Trophoblast cell (in vitro differentiated cells and primary cell): Measurements from ENCODE around the gene NMNAT3.
A peak's percentile ranks its signal among the peaks of the same experiment; 100 is the strongest.

ENCODE experiments used
- DNase-seq, 2 donors: peaks; one replicate each; pipeline ENCODE4 v3.0.0-alpha.2; 2016
- H2AFZ ChIP-seq: 2 replicates; pipeline ENCODE4 v1.6.1; 2013; ENCODE audit warnings: low read length, moderate library complexity, mild to moderate bottlenecking; ENCODE audit not compliant: insufficient read depth, poor library complexity
- H2AK5ac ChIP-seq: 2 replicates; pipeline ENCODE4 v1.6.1; 2013; ENCODE audit warnings: mild to moderate bottlenecking, low read length
- H2BK120ac ChIP-seq: 2 replicates; pipeline ENCODE4 v1.6.1; 2013; ENCODE audit warnings: low read length, mild to moderate bottlenecking, moderate library complexity; ENCODE audit not compliant: insufficient read depth, poor library complexity
- H2BK12ac ChIP-seq: 2 replicates; pipeline ENCODE4 v1.6.1; 2013; ENCODE audit warnings: mild to moderate bottlenecking, low read length, moderate library complexity
- H2BK5ac ChIP-seq: 2 replicates; pipeline ENCODE4 v1.6.1; 2013; ENCODE audit warnings: low read length, low read depth, moderate library complexity, mild to moderate bottlenecking; ENCODE audit not compliant: poor library complexity
- H3K14ac ChIP-seq: 2 replicates; pipeline ENCODE4 v1.6.1; 2013; ENCODE audit warnings: mild to moderate bottlenecking, low read length
- H3K18ac ChIP-seq: 2 replicates; pipeline ENCODE4 v1.6.1; 2013; ENCODE audit warnings: mild to moderate bottlenecking, low read length
- H3K23ac ChIP-seq: 2 replicates; pipeline ENCODE4 v1.6.1; 2013; ENCODE audit warnings: low read length
- H3K27ac ChIP-seq: 2 replicates; pipeline ENCODE4 v1.5.1; 2013; ENCODE audit warnings: low read depth, mild to moderate bottlenecking, inconsistent platforms, low read length, moderate library complexity
- H3K27me3 ChIP-seq: 2 replicates; pipeline ENCODE4 v1.6.1; 2013; ENCODE audit warnings: inconsistent platforms, mild to moderate bottlenecking, low read length, moderate library complexity; ENCODE audit not compliant: insufficient read depth
- H3K36me3 ChIP-seq, 2 experiments: 1 replicate in 1 of 2; 2 replicates in 1 of 2; pipeline ENCODE4 v1.6.1; 2013; ENCODE audit warnings: low read length in 2 of 2, mild to moderate bottlenecking in 2 of 2, moderate library complexity in 1 of 2; ENCODE audit not compliant: insufficient read depth in 2 of 2, control insufficient read depth in 1 of 2
- H3K4ac ChIP-seq: 2 replicates; pipeline ENCODE4 v1.6.1; 2013; ENCODE audit warnings: low read depth, mild to moderate bottlenecking, low read length, moderate library complexity
- H3K4me1 ChIP-seq, 2 experiments: 1 replicate in 1 of 2; 2 replicates in 1 of 2; pipeline ENCODE4 v1.6.1; 2013; ENCODE audit warnings: low read length in 2 of 2, mild to moderate bottlenecking in 2 of 2, moderate library complexity in 1 of 2; ENCODE audit not compliant: insufficient read depth in 2 of 2, control insufficient read depth in 1 of 2
- H3K4me2 ChIP-seq: 2 replicates; pipeline ENCODE4 v1.6.1; 2013; ENCODE audit warnings: inconsistent platforms, mild to moderate bottlenecking, low read length, moderate library complexity
- H3K4me3 ChIP-seq: 2 replicates; pipeline ENCODE4 v1.5.1; 2013; ENCODE audit warnings: mild to moderate bottlenecking, low read depth, low read length, inconsistent platforms
- H3K79me1 ChIP-seq: one replicate; pipeline ENCODE4 v1.6.1; 2013; ENCODE audit warnings: low read length
- H3K79me2 ChIP-seq: 2 replicates; pipeline ENCODE4 v1.6.1; 2013; ENCODE audit warnings: low read length, mild to moderate bottlenecking; ENCODE audit not compliant: control insufficient read depth, insufficient read depth, poor library complexity
- H3K9ac ChIP-seq: 2 replicates; pipeline ENCODE4 v1.6.1; 2013; ENCODE audit warnings: mild to moderate bottlenecking, low read length
- H3K9me3 ChIP-seq: 2 replicates; pipeline ENCODE4 v1.6.1; 2013; ENCODE audit warnings: low read depth, mild to moderate bottlenecking, control low read depth, inconsistent platforms, low read length; ENCODE audit not compliant: insufficient read depth
- H4K12ac ChIP-seq: 2 replicates; pipeline ENCODE4 v1.6.1; 2013; ENCODE audit warnings: low read depth, mild to moderate bottlenecking, low read length, moderate library complexity
- H4K8ac ChIP-seq: 2 replicates; pipeline ENCODE4 v1.6.1; 2013; ENCODE audit warnings: low read depth, mild to moderate bottlenecking, low read length, moderate library complexity
- H4K91ac ChIP-seq: one replicate; pipeline ENCODE4 v1.6.1; 2013; ENCODE audit warnings: low read depth, mild to moderate bottlenecking, low read length, moderate library complexity
- WGBS: extraction: QIAGEN DNeasy Blood & Tissue Kit; methylation state at CpG from one replicate; pipeline ENCODE4 v1.1.7; 2013; ENCODE audit warnings: missing lambda C conversion rate; ENCODE audit not compliant: insufficient read length, insufficient coverage; ENCODE audit errors: extremely low coverage; 5-methylcytosine and 5-hydroxymethylcytosine counted together

The NMNAT3 gene

GRCh38 chr3:139537361-139537760 lies 140.4 kb downstream of the NMNAT3 start:
- Histone ChIP-seq H3K9me3 (peaks cover 9% of the 10 kb centered on the region), H3K79me2 (no peaks in the 10 kb centered on the region), H2AFZ (no peak overlapping the region), H3K79me1 (no peaks in the 10 kb centered on the region), H3K23ac (no peak overlapping the region), H3K14ac (no peak overlapping the region), H4K91ac (no peak overlapping the region), H4K8ac (no peak overlapping the region), H3K36me3 (no peaks in the 10 kb centered on the region), H3K4me3 (no peak overlapping the region), H3K4ac (no peak overlapping the region), H2BK12ac (no peak overlapping the region), H3K4me1 (peaks cover 6 to 10% of the 10 kb centered on the region in 2 experiments), H3K4me2 (no peak overlapping the region), H3K18ac (no peak overlapping the region), H2AK5ac (no peak overlapping the region), H4K12ac (no peak overlapping the region), H2BK5ac (no peak overlapping the region), H3K9ac (no peak overlapping the region), H3K27ac (no peak overlapping the region), H3K27me3 (no peaks in the 10 kb centered on the region), H2BK120ac (no peak overlapping the region)
- peak; percentile 28 to 51 for DNase-seq

DNA sequence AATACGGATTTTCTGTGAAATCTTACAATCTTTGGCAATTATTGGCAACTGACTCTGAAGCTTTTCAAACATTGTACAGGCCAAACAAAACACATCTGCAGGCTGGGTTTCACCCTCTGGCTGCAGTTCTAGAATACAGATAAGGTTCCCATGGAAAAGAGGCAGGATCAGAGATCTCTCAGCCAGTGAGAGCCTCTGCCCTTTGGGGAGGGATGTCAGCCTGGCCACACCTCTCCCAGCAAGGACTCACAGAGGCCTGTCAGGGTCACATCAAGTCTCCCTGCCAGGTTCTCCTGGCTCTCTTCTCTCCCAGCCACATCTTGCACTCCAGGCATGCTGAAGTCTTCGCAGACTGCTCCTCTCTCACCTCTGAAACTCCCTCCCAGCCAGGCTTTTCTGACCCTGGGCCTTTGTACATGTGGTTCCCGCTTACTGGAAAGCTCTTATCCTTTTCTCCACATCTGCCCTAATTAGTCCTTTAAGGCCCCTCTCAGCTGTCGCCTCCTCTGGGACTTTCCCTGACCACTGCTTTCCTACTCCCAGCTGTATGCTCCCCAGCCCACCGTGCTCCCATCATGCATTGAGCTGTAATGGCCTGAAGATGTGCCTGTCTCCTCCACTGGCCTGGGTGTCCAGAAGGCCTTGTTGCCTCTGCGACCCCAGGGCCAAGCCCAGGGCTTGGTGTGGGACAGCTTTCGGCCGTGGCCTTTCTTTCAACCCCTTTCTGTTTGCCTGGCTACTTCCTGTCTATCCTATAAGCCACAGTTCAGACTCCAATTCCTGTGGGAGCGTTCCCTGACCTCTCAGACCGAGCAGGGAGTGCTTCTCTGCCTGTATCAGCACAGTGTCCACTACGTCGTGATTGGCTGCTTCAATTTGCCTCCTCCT lies 142.5 kb downstream of the NMNAT3 start:
- Histone ChIP-seq H3K4me2 (no peak overlapping the region), H2BK12ac (no peak overlapping the region), H3K79me1 (no peaks in the 10 kb centered on the region), H3K14ac (no peak overlapping the region), H2AK5ac (no peak overlapping the region), H3K4me1 (peaks cover 6 to 10% of the 10 kb centered on the region in 2 experiments), H3K9me3 (peaks cover 9% of the 10 kb centered on the region), H2AFZ (no peak overlapping the region), H3K23ac (no peak overlapping the region), H3K36me3 (no peaks in the 10 kb centered on the region), H4K12ac (no peak overlapping the region), H3K27ac (no peak overlapping the region), H2BK120ac (no peak overlapping the region), H3K4me3 (no peak overlapping the region), H4K91ac (no peak overlapping the region), H3K4ac (no peak overlapping the region), H2BK5ac (no peak overlapping the region), H3K27me3 (no peaks in the 10 kb centered on the region), H3K79me2 (no peaks in the 10 kb centered on the region), H3K18ac (no peak overlapping the region), H4K8ac (no peak overlapping the region), H3K9ac (no peak overlapping the region)
- WGBS, result no CpG with 5 or more reads among the region's 12 CpGs
- no peak for DNase-seq

DNA sequence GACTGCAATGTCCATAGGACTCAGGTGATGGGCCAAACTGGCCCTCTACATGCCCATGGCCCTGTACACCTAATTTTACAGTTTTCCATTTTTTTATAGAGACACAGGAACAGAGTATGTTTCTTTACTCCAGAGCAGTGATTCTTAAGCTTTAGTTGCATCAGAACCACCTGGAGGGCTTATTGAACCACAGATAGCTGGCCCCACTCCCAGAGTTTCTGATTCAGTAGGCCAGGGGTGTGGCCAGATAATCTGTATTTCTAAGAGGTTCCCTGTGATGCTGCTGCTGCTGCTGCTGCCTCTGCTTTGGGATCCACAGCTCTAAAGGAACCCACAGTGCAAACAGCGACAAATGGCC lies 143.3 kb downstream of the NMNAT3 start:
- Histone ChIP-seq H3K79me1 (no peaks in the 10 kb centered on the region), H3K79me2 (no peaks in the 10 kb centered on the region), H3K4ac (no peak overlapping the region), H2BK5ac (no peak overlapping the region), H3K4me3 (no peak overlapping the region), H4K91ac (no peak overlapping the region), H3K18ac (no peak overlapping the region), H3K36me3 (no peaks in the 10 kb centered on the region), H3K4me2 (no peak overlapping the region), H2BK12ac (no peak overlapping the region), H4K8ac (no peak overlapping the region), H3K9ac (no peak overlapping the region), H3K4me1 (peaks cover 6 to 10% of the 10 kb centered on the region in 2 experiments), H3K14ac (no peak overlapping the region), H2BK120ac (no peak overlapping the region), H2AK5ac (no peak overlapping the region), H3K23ac (no peak overlapping the region), H4K12ac (no peak overlapping the region), H2AFZ (no peak overlapping the region), H3K27me3 (no peaks in the 10 kb centered on the region), H3K27ac (no peak overlapping the region), H3K9me3 (peaks cover 9% of the 10 kb centered on the region)
- no peak for DNase-seq
- no CpG with 5 or more reads among the region's 1 CpG for WGBS

GRCh38 chr3:139533781-139534454 lies 143.9 kb downstream of the NMNAT3 start:
- Histone ChIP-seq H3K14ac (no peak overlapping the region), H3K4me3 (no peak overlapping the region), H3K27ac (no peak overlapping the region), H3K27me3 (no peaks in the 10 kb centered on the region), H4K91ac (no peak overlapping the region), H2BK12ac (no peak overlapping the region), H2AK5ac (no peak overlapping the region), H3K23ac (no peak overlapping the region), H3K4ac (no peak overlapping the region), H3K79me1 (no peaks in the 10 kb centered on the region), H2AFZ (no peak overlapping the region), H3K4me1 (peaks cover 6 to 10% of the 10 kb centered on the region in 2 experiments), H3K4me2 (no peak overlapping the region), H3K79me2 (no peaks in the 10 kb centered on the region), H3K9ac (no peak overlapping the region), H3K36me3 (no peaks in the 10 kb centered on the region), H4K8ac (no peak overlapping the region), H4K12ac (no peak overlapping the region), H3K18ac (no peak overlapping the region), H2BK5ac (no peak overlapping the region), H3K9me3 (peaks cover 9% of the 10 kb centered on the region), H2BK120ac (no peak overlapping the region)
- WGBS, result no CpG with 5 or more reads among the region's 15 CpGs
- DNase-seq, result no peak
